Fibroblast of skin of left quadriceps (primary cell): ENCODE data around the gene CYP26A1.

ENCODE experiments used
- DNase-seq, 2 experiments: peaks; one replicate each; pipeline ENCODE4 v3.0.0-alpha.2; 2013; ENCODE audit warnings: low read depth in 2 of 2

CYP26A1 gene

DNA sequence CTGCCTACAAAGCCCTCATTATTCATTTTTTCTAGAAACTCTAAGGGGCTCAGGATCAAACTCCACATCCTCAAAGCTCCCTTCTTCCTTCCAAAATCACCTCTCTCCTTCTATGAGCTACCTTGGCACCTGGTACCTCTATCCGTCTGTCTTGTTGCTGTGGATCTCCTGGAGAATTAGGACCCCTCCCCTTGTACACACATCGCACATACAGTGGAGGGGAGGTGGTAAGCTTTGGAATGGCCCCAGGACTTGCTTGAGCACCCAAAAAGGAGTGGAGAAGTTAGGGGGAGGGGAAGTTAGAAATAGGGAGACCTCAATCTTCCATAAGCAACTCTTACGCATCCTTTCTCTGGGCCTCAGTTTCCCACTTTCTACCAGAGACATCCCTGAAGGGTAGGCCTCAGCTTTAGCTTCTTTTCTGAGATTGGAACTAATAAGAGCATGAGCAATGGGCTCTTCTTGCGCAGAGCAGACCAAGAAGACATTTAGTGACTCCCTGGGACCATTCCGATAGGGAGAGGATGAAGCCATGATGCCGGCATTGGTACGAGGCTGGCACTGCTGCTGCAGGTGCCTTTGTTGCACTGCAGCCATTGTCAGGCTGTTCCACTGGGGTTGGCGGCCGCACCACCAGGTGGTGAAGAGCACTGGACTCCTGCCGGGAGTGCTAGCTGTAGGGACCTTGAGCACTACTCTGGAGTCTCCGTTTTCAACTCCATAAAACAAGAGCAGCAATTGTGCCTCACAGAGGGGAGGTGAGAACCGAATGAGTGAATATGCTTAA lies 8.6 kb upstream of the CYP26A1 start:
- no peak for DNase-seq

DNA sequence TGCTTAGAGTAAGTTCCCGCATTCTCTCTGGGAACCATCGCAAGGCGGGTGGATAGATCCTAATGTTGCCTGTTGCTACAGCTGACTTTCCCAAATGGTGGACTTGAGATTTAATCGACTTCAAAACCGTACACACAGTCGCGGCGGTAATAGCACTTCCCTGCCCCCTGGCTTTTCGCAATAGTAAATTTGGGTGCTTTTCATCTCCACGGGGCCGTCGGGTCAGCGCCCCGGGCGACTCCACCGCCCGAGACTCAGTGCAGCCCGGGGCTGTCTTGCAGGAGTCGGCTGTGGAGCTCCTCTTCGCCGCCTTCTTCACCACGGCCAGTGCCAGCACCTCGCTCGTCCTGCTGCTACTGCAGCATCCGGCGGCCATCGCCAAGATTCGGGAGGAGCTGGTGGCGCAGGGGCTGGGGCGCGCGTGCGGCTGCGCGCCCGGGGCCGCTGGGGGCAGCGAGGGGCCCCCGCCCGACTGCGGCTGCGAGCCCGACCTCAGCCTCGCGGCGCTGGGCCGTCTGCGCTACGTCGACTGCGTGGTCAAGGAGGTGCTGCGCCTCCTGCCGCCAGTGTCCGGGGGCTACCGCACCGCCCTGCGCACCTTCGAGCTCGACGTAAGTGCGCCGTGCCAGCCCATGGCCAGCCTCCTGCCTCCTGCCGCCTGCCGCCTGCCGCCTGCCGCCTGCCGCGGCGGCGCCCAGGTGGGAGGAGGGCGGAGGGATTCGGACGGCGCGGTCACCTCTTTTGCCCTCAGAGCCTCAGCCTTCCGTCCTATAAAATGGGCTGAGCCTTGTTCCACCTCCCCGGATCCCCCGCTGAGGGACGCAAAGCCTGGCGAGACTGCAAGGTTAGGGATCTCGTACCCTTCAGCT lies 7.8 kb upstream of the CYP26A1 start:
- no peak for DNase-seq

DNA sequence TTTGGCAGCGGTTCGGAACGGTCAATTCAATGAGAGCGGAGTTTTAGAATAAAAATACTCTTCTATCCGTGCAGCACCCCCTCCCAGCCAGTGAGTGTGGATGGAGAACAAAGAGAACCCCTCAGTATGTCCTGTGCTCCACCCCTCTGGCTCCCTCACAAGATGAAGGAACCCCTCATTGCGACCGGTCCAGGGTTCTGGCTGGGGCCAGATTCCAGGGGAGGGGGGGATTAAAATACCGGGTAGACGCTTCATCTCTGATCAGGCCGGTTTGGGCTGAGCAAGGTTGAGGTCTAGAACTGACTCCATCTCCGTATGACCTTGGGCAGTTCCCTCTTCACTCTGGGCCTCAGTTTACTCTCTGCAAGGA lies 7.2 kb upstream of the CYP26A1 start:
- no peak for DNase-seq

DNA sequence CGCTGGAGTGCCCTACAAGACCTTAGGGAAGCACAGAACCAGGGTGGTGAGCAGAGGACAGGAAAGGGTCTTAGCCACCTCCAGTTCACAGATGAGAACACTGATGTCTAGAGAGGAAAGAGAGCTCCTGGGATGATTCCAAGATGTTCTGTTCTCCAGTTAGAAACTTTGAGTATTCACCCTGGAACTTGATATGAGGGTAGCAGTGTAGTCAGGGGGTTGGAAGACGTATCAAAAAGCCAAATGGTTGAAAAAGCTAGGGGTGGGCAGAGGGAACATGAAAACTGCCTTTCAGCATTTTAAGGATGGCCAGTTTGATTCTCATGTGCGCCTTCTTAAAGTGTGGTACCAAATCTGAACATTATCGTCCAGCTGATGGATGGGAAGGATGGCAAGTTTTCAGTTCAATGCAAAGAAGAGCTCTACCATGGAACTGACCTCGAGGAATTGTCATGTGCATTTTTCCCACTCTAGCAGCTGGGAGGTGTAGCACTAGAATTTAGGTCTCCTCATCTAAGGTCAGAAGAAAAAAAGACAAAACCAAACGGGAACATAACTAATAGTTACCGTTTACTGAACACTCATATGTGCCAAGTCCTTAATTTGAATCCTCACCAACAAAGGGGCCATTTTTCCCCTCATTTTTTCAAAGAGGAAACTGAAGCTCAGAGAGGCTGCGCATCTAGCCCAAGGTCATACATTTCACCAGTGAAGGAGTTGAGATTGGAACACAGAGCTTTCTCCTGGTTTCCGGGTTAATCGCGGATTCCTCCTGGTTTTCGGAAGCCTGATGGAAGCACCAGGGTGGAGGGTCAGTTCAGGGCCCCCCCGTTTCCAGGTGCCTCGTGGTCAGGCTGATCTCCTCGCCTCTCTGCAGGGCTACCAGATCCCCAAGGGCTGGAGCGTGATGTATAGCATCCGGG lies 6.0 kb upstream of the CYP26A1 start:
- no peak for DNase-seq

DNA sequence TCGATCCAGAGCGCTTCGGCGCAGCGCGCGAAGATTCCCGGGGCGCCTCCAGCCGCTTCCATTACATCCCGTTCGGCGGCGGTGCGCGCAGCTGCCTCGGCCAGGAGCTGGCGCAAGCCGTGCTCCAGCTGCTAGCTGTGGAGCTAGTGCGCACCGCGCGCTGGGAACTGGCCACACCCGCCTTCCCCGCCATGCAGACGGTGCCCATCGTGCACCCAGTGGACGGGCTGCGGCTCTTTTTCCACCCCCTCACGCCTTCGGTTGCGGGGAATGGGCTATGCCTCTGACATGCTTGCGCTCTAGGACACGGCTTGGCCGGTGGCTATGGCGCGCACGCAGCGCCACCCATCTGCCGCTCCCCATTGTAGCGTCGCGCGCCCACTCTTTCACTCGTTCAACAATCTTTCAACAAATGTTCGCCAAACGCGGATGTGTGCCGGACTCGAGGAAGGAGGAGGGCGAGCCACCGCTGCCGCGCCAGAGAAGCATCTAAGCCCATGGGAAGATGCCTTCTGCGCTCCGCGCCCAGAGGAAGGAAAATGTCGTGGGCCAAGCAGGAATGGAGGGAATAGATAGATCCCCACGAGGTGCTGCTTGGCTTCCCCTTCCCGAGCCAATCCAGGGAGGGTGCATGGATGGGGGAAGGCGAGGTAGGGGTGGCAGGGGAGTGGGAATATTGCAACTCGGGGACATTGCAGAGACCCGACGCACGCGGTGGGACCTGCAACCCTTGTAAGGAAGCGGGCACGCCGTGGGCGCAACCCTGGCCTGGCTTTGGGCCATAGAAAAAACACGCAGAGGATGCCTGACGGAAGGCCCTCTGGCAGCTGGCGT lies 5.1 kb upstream of the CYP26A1 start:
- no peak for DNase-seq

DNA sequence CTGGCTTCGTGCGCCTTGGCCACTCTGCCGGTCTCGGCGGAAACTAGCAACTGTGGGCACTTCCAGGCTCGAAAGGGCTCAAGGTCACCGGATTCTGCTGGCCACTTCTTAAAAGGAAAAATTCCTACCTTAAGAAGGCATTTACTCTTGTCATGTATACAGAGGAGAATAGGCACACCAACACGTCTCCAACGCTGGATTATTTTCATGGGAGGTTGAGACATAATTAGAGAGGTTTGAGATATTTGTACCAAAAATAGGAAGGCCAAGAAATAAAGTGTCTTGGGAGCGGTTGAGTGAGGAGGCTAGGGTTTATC lies 4.5 kb upstream of the CYP26A1 start:
- no peak for DNase-seq

DNA sequence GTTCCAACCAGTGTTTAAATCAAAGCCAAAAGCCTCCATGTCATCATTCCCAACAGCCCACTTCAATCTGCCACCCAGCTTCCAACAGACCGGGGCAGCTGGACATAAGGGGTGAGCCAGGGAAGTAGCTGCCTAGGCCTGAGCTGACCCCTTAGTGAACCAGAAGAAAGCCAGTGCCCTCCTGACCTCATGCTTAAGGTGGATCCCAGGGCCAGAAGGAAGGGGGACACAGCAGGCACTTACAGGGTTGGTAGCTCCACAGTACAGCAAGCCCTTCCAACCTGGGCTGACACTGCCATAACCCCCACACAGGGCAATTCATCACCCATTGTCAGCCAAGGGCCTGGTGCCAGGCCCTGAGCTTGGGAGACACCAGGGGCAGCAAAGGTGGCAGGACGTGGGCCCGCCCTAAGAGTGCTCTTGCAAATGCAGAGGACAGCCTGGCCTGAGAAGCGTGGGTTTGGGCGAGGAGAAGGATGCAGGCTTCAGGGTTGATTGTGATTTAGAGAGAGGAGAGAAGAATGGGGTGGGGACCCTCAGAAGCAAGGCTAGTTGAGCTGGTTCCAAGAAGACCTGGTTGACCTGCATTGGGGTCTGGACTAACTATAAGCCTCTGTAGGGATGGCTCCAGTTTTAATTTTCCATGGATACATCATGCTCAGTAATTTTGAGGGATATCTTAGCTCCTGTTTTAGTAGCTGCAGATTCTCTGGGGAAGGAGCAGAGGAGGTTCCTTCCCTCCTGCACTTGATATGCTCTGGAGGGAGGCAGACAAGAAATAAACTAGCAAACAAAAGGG lies 3.1 kb upstream of the CYP26A1 start:
- no peak for DNase-seq

DNA sequence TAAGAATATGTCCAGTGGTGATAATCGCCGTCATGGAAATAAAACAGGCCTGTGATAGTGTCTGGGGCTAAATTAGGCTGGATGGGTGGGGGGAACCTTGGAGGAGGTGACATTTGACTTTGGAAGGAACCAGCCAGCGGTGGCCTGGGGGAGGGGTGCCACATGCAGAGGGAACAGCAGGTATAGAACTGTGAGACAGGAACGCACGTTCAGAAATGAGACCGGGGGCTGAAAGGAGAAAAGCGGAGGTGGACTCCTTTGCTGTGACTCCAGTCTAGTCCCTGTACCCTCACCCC lies 2.6 kb upstream of the CYP26A1 start:
- no peak for DNase-seq

DNA sequence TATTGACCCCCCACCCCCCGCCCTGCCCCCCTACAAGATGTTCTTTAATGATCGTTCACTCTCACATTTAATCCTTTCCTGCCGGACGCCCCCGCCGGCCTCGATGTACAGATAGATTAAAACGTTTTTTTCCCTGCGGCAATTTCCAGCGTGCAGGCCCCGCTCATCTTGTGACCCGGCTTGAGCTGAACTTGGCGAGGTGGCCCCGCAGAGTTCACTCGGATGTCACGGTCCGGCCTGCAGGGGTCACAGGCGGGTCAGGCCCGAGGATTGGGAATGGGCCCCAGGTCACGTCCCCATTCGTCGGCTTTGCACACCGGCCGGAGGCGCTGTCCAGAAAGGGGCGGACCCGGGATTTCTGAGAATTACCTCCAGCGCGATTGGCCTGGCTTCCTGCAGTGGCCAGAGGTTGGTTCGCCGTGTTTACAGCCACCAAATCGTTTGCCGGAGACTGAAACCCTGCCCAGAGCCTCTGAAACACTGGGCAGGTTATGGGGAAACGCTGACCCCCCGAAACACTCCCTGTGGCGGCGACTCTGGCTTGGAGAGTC lies 1.9 kb upstream of the CYP26A1 start:
- DNase-seq, result no peak

DNA sequence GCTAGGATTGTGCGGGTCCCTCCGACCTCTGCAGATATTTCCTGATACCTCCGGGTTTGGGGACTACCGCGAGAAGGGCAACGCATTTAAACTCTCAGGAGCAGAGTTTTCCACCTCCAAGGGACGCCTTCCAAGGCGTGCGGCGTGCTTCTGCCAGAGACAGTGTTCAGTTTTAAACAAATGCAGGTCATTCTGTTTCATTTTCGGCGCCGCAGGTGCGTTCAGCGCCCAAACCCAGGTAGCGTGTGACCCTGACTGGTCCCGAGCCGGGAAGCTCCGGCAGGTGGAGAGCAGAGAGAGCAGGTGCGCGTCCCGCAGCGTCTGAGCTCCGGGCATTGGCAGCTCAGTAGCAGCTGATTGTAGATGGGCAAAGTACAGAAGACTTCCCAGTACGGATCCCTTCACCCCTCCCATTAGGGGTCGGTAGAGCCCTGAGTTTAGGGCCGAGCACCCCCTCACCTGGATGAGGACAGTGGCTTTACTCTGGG lies 1.4 kb upstream of the CYP26A1 start:
- no peak for DNase-seq

DNA sequence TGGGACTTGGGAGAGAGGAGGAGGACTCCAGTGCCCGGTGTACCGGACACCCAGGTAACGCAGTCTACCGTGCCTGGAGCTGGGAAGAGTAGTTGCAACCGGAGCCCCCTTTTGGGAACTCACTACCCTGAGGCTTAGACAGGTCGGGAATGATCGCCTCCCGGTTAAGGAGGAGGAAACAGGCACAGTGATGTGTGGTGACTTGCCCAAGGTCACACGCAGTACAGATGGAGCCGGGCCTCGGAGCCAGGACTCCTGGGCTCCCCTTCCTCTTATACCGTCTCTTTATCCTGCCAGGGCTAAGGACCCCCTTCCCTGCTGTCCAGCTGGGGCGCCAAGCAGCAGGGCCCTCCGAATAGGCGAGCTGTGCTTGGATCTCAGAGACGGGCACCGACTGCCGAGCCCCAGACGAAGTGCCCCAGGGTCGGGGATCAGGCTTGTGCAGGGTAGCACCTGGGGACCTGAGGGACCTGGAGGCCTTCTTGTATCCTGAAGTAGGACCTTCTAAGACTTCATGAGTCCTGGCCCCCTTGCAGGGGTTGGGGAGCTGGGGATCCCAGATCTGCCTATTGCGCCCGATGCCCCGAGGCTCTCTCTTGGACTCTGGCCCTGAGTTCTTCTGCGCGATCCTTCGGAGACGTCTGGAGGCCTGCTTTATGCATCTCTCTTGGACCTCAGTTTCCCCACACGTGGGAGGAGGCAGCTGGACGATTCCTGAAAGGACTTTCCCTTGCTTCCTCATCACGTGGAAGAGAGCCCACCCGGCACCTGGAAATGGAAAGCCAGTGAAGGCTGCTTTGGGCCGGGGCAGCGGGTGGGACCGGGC lies 767 bp upstream of the CYP26A1 start:
- DNase-seq, result no peak

DNA sequence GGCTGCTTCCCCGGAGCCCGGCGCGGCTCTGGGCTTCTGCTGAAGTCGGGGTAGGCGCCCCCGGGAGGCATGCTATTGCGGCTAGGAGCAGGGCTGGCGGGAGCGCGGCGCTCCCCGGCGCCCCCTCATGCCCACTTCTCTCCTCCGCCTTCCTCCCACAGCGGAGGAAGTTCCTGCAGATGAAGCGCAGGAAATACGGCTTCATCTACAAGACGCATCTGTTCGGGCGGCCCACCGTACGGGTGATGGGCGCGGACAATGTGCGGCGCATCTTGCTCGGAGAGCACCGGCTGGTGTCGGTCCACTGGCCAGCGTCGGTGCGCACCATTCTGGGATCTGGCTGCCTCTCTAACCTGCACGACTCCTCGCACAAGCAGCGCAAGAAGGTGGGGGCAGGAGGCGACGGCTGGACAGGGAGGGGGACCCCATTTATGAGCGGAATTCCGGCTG lies 479 bp downstream of the CYP26A1 start:
- DNase-seq, result no peak

DNA sequence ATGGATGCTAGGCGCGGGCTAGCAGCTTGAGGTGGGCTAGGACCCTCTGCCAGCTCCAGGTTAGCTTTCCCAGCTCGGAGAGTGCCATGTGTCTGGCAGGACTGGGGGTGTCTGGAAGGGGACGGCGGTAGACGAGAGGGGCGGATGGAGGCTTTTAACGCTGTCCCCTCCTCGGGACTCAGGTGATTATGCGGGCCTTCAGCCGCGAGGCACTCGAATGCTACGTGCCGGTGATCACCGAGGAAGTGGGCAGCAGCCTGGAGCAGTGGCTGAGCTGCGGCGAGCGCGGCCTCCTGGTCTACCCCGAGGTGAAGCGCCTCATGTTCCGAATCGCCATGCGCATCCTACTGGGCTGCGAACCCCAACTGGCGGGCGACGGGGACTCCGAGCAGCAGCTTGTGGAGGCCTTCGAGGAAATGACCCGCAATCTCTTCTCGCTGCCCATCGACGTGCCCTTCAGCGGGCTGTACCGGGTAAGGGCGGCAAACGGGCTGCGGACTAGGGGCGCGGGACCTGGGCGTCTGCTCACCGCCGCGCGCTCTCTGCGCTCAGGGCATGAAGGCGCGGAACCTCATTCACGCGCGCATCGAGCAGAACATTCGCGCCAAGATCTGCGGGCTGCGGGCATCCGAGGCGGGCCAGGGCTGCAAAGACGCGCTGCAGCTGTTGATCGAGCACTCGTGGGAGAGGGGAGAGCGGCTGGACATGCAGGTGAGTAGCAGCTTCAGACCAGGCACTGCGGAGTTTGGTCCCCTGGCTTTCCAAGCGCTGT lies 1.1 kb downstream of the CYP26A1 start:
- DNase-seq, result no peak

DNA sequence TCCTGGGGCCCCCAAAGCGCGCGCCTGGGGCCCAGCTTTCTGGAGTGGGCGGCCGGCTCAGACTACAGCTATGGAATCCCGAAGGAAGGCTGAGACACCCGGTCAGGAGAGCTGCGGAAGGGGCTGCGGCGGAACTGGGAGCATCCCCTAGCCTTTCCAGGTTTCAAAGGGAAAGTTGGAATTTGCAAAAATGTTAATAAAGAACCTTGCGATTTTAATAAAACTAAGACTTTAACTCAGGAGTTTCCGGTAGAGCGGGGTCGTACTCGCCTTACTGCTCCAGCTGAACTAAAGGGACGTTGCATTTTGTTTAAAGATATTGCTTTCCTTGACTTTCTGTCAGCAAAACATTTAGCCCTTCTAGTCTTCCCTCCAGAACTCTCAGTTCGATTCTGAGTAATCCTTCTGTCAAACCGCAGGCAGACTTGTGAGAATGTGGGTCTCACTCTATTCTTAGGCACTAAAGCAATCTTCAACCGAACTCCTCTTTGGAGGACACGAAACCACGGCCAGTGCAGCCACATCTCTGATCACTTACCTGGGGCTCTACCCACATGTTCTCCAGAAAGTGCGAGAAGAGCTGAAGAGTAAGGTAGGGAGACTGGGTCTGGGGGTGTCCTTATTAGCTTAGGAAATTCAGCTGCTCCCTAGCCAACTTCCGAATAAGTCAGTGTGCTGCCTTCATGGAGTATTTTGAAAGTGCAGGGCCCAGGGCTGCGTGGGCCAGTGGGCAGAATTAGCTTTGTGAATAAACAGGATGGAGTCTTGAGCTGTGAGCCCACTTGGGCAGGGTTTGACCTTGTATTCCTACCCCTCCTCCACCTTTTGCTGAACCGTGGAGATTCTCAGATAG lies 1.9 kb downstream of the CYP26A1 start:
- DNase-seq, result no peak

DNA sequence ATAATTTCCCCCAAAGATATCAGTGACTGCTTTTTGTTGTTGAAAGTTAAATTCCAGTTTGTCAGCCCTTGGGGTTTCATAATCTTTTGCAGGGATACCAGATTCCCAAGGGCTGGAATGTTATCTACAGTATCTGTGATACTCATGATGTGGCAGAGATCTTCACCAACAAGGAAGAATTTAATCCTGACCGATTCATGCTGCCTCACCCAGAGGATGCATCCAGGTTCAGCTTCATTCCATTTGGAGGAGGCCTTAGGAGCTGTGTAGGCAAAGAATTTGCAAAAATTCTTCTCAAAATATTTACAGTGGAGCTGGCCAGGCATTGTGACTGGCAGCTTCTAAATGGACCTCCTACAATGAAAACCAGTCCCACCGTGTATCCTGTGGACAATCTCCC lies 3.2 kb downstream of the CYP26A1 start:
- no peak for DNase-seq

DNA sequence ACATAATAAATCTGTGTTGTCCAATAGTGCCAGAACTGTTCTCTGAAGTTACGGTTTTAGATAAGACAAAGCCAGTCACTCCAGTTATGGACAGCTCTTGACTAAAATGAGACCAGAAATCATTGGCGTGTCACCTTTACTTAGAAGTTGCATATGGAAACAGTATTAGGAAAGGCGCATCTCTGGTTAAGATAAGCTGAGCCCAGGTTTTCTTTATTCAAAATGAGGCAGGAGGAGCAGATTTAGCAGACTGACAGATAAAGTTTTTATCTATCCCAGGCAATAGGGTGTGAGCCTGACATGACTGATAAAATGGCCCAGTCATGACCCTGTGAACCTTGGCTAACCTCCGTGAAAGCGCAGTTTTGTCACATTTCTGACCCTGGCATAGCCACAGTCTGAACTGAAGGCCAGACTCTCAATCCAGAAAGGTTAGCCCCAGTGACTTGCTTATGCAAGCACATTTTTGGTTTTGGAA lies 4.2 kb downstream of the CYP26A1 start:
- DNase-seq, result no peak

DNA sequence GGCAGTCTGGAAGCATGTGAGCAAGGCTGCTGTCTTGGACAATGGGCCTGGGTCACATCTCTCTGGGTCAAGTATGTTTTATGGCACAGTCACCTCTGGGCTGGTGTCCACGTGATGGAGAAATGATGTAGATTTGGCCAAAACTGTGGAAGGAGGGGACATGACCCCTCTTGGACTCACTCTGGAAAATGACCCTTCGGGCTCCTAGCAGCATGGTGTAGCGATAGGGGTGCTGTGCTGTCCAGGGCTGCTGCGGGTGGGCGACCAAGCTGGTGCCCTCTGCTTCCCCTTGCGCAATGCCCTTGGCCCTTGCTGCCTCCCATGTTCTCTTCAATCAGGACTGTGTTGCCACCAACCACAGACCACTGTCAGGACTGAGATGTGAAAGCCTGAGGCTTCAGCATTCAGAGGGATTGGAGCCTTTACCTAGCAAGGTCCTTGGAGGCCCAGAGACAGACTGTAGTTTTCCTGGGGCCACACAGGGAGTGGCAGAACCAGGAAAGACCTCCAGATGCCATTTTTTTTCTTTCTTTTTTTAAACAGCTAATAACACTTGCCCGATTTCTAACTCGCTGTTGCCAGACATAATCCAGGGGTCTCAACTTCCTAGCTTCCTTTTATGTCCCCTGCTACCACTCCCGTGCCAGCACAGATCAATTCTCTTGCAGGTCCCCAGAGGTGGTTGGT lies 6.1 kb downstream of the CYP26A1 start:
- DNase-seq, result no peak
